ELF-1 (cell line): ENCODE results near the gene PRSS27.

Experiments used
- DNase-seq: peaks from one replicate; pipeline ENCODE4 v3.0.0-alpha.2; 2016; ENCODE audit warnings: low read depth, low spot score

The PRSS27 gene

DNA sequence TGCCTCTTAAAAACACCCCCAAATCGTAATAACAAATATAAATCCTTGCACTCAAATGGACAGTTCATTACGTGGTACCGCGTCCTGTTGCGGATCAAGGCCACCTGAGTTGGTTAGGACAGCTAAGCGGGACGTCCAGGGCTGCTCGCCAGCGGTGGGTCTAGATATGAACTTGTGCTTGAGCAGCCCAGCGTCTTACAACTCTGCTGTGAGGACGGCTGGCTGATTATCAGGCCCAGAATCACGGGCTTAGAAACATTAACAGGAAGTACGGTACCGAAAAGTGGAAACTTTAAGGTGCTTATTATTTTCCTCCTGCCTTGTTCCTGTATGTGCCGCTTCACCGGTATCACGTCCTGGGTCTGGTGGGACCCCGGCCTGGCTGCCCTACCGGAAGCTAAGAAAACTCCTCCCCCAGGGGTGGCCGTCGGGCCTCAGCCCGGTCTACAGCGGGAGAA, 31.6 kb upstream of the PRSS27 start:
- DNase-seq = no peak

DNA sequence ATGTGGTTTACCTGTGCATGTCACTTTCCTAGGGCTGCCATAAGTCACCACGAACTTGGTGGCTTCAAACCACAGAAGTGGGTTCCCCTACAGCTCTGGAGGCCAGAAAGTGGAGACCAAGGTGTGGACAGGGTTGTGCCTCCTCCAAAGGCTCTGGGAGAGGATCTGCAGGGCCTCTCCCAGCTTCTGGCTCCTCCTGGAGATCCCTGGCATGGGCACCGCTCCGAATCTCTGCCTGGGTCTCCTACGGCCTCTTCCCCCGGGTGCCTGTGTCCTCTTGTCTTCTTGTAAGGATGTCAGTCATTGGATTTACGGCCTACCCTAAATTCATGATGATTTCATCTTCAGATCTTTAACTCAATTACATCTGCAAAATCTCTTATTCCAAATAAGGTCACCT, 29.9 kb upstream of the PRSS27 start:
- no peak for DNase-seq

DNA sequence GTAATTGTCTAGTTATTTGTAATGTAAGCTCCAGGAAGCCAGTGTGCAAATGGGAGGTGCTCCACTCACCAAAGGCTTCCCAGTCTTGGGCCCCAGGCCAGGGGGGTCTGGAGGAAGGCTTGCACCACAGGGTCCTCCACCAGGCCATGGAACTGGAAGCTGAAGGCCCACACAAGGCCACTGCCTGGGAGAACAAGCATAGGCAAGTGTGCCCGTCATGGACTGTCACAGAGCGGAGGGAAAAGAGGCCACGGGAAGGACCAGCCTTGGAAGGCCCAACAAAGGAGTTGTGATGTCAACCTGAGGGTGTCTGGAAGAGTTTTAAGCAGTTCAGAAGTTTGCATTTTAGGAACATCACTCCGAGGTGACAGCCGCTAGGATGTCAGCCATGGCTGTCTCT, 29.5 kb upstream of the PRSS27 start:
- no peak for DNase-seq

- DNase-seq = no peak
Measured at GRCh38 chr16:2748757-2749455, 28.9 kb upstream of the PRSS27 start.

DNA sequence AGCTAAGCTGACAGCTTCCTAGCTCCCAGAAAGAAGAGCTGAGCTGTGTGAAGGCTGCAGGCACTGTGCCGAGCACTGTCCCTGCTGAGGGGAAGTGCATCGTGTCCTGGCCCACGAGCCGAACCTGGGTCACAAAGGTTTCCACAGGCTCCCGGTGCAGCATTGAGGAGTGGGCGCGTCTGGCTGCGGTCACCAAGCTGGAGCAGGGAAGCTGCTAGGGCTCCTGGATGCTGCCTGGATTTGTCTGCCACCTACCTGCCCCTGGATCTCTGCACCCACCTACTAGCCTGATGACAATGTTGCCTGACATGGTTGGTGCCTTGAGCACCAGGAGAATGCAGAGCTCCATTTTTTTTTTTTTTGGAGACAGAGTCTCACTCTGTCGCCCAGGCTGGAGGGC, 25.9 kb upstream of the PRSS27 start:
- no peak for DNase-seq

- DNase-seq = no peak
Measured at GRCh38 chr16:2745116-2745890, 25.3 kb upstream of the PRSS27 start.

- no peak for DNase-seq
Measured at GRCh38 chr16:2744711-2745110, 24.7 kb upstream of the PRSS27 start.

GRCh38 chr16:2743007-2743810, 23.2 kb upstream of the PRSS27 start:
- no peak for DNase-seq

DNA sequence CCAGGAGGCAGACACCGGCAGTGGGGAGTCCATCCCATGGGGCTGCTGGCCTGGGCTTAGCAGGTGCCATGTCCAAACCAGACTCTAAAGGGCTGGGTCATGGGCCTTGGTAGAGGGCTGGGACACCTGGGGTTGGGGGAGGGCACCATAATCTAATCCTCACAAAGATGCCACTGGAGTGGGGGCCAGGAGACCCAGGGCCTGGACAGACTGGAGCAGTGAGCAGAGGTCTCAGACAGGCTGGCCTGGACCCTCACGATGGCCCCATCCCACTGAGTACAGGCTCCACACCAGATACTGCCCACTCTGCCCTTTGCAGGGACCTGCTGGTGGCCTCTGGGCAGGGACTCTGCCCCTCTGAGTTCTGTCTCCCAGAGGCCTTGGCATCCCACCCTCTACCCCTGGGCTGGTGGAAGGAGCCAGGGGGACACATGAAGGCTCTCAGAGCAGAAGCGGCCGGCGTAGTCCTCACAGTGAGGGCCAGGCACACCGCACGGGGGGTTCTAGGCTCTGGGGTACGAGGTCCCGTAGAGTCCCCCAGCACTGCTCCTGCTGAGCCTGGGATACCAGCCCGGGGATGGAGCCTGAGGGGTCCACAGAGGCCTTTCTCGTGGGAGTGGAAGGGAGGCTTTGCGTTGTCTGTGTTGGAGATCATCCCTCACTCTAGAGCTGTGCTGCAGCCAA, 22.4 kb upstream of the PRSS27 start:
- DNase-seq = no peak

- DNase-seq = no peak
Measured at GRCh38 chr16:2741168-2741567, 21.1 kb upstream of the PRSS27 start.

DNA sequence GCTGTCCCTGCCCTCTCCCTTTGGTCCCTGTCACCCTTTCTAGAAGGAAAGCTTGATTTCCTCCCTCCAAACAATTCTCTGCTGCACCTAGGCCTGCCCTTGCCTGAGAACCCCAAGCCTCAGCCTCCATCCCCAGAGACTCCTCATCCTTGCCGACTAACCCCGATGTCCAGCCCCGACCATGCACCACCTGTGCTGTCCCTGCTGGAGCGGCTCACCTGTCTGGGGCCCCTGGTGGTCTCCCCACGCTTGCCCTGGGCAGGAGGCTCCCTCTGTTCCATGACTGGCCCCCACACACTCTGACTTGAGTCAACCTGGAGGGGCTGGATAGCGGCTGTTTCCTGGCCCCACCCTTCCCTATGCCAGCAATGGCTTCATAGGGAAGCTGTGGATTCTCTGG, 20.5 kb upstream of the PRSS27 start:
- no peak for DNase-seq

GRCh38 chr16:2739625-2740430, 19.8 kb upstream of the PRSS27 start:
- peak; percentile 24 for DNase-seq

- no peak for DNase-seq
Measured at GRCh38 chr16:2738615-2739014, 18.6 kb upstream of the PRSS27 start.

DNA sequence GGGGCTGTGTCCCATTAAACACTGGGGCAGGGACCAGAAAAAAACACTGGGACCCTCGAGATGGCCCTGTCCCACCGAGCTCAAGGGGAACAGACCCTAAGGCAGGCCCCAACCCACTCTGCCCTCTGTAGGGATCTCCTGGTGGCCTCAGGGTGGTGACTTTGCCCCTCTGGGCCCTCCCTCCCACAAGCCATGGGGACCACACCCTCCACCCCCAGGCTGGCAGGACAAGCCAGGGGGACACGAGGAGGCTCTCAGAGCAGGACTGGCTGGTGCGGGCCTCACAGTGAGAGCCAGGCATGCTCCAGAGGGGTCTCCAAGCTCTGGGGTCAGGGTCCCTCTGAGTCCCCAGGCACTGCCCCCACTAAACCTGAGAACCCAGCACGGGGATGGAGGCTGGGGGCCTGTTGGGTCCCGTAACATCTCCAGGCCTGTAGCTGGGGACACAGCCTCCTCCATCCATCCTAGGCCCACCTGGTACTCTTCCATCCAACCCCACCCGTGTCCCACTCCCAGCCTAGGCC, 17.9 kb upstream of the PRSS27 start:
- no peak for DNase-seq

GRCh38 chr16:2737238-2737605, 17.2 kb upstream of the PRSS27 start:
- no peak for DNase-seq

GRCh38 chr16:2736476-2737237, 16.6 kb upstream of the PRSS27 start:
- no peak for DNase-seq

- DNase-seq = no peak
Measured at GRCh38 chr16:2734844-2735515, 15.0 kb upstream of the PRSS27 start.

DNA sequence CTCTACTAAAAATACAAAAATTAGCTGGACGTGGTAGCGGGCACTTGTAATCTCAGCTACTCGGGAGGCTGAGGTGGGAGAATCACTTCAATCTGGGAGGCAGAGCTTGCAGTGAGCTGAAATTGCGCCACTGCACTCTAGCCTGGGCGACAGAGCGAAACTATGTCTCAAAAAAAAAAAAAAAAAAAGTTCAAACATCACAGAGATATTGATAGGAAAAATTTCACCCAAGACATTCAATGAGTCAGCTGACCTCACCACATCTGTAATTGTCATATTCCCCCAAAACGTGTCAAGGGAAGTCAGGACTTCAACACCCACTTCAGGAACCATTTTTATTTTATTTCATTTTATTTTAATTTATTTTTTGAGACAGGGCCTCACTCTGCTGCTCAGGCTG, 8.0 kb upstream of the PRSS27 start:
- no peak for DNase-seq

- no peak for DNase-seq
Measured at GRCh38 chr16:2726923-2727322, 6.9 kb upstream of the PRSS27 start.
